ENCODE measurements around the gene SCN9A.

DNA sequence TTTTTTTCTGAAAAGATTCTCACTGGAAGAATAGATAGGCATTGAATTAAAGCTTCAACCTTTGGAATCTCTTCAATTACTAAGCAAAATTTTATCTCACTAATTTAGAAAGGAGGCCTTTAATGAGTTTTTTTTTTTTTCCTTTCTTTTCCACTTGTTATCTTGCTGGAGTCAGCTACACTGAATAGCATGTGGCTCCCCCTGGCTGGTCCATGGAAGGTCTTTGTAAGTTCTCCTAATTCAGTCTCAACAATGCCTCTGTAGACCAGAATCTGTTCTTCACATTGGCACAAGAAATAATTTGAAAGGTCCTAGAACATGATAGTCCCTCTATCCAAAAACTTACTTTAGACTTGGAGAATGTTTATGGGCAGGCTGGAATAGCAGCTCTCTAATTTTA lies 223.7 kb downstream of the SCN9A start:
- TF ChIP-seq, protein P1, sequence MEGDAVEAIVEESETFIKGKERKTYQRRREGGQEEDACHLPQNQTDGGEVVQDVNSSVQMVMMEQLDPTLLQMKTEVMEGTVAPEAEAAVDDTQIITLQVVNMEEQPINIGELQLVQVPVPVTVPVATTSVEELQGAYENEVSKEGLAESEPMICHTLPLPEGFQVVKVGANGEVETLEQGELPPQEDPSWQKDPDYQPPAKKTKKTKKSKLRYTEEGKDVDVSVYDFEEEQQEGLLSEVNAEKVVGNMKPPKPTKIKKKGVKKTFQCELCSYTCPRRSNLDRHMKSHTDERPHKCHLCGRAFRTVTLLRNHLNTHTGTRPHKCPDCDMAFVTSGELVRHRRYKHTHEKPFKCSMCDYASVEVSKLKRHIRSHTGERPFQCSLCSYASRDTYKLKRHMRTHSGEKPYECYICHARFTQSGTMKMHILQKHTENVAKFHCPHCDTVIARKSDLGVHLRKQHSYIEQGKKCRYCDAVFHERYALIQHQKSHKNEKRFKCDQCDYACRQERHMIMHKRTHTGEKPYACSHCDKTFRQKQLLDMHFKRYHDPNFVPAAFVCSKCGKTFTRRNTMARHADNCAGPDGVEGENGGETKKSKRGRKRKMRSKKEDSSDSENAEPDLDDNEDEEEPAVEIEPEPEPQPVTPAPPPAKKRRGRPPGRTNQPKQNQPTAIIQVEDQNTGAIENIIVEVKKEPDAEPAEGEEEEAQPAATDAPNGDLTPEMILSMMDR (IDR thresholded peaks at IDR 0.05), result no peak
- TF ChIP-seq ZFX (IDR thresholded peaks at IDR 0.05; ENCODE audit: borderline replicate concordance), result no peak

All from 22Rv1 (cell line).